ENCODE results near the gene SUMO2. TPM values are rescaled to one million over a fixed set of nuclear protein-coding genes. Genes with fewer than 3 reads are reported as not detected.
A peak's percentile ranks its signal among the peaks of the same experiment; 100 is the strongest.

Gene SUMO2
- total RNA-seq, 2 experiments from 2014 or later, result 506 to 525 TPM

DNA sequence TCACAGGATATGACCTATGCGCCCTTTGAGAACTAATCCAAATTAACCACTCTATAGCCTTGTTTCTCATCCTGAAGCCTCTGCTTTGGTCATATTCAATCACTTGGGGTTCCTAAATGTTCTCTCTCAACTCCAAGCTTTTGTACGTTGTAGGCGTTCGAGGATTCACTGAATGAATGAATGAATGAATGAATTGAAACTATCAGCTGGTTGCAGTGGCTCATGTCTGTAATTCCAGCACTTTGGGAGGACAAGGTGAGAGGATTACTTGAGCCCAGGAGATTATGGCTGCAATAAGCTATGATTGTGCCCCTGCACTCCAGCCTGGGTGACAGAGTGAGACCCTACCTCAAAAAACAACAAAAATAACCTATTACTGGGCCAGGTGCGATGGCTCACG is 5.9 kb upstream of the SUMO2 start:
- intact Hi-C loops (cut with micrococcal nuclease), result no loop called here
- Mint-ChIP-seq H3K27me3 (no peaks in the 10 kb centered on the region), H3K27ac (peak overlapping the region; percentile 20)

GRCh38 chr17:75183999-75184884 is 1.5 kb upstream of the SUMO2 start:
- DNase-seq (no peak), ATAC-seq (no peak)
- peaks cover 39% of the 10 kb centered on the region for H3K4me1 Mint-ChIP-seq (ENCODE audit: low read depth)
- POLR2A ChIA-PET, result interaction anchor here (0.6 to 1.9 kb wide), 8 partner anchors 8 to 76 kb away, joined by 3 to 9 read pairs (median 4); partner anchors contain the start of gene JPT1
- H3K36me3 Mint-ChIP-seq (ENCODE audit: low read depth), result peaks cover 21% of the 10 kb centered on the region
- TF ChIP-seq CTCF (IDR thresholded peaks at IDR 0.05), result no peak
- H3K27me3 Mint-ChIP-seq, result no peaks in the 10 kb centered on the region
- H3K27ac Mint-ChIP-seq, result peak overlapping the region; percentile 97
- CTCF ChIA-PET, result interaction anchor here (0.9 to 2.7 kb wide), 3 partner anchors 17 to 67 kb away, joined by 3 to 16 read pairs (median 5); no protein-coding TSS in a partner anchor
- intact Hi-C loops (cut with micrococcal nuclease), result loop anchor here (2.0 kb wide), 1 partner anchor 31 kb away; no protein-coding TSS in a partner anchor
- H3K9me3 Mint-ChIP-seq, result no peaks in the 10 kb centered on the region
- peak overlapping the region; percentile 90 for H3K4me3 Mint-ChIP-seq

More for the DNA sequence above, 5.9 kb upstream of the SUMO2 start:
- no peaks in the 10 kb centered on the region for H3K9me3 Mint-ChIP-seq
- DNase-seq (no peak), ATAC-seq (no peak)
- peaks cover 18% of the 10 kb centered on the region for H3K4me1 Mint-ChIP-seq (ENCODE audit: low read depth)
- TF ChIP-seq CTCF (IDR thresholded peaks at IDR 0.05), result no peak
- CTCF ChIA-PET, result interaction anchor here (0.7 to 7.7 kb wide), 8 partner anchors 8 to 82 kb away, joined by 3 to 79 read pairs (median 6); partner anchors contain the start of genes MIF4GD, NT5C and NUP85
- no peaks in the 10 kb centered on the region for H3K36me3 Mint-ChIP-seq (ENCODE audit: low read depth)
- POLR2A ChIA-PET, result interaction anchor here (1.2 to 1.9 kb wide), 5 partner anchors 17 to 75 kb away, joined by 3 to 9 read pairs (median 7); partner anchors contain the start of genes GGA3, JPT1 and NUP85
- no peak overlapping the region for H3K4me3 Mint-ChIP-seq

- Mint-ChIP-seq H3K36me3 (ENCODE audit: low read depth) (peaks cover 29% of the 10 kb centered on the region), H3K27ac (peak overlapping the region; percentile 75), H3K27me3 (no peaks in the 10 kb centered on the region), H3K9me3 (no peaks in the 10 kb centered on the region), H3K4me3 (peak overlapping the region; percentile 90), H3K4me1 (ENCODE audit: low read depth) (peaks cover 39% of the 10 kb centered on the region)
- POLR2A ChIA-PET, result interaction anchor here (1.4 kb wide), 2 partner anchors 8 to 10 kb away, joined by 5 to 6 read pairs; no protein-coding TSS in a partner anchor
- TF ChIP-seq CTCF (IDR thresholded peaks at IDR 0.05), result no peak
- no peak for ATAC-seq
- CTCF ChIA-PET, result no interaction called here
- no peak for DNase-seq
- intact Hi-C loops (cut with micrococcal nuclease), result loop anchor here (2.0 kb wide), 1 partner anchor 29 kb away; no protein-coding TSS in a partner anchor
Measured at GRCh38 chr17:75182319-75182568, 515 bp downstream of the SUMO2 start.

DNA sequence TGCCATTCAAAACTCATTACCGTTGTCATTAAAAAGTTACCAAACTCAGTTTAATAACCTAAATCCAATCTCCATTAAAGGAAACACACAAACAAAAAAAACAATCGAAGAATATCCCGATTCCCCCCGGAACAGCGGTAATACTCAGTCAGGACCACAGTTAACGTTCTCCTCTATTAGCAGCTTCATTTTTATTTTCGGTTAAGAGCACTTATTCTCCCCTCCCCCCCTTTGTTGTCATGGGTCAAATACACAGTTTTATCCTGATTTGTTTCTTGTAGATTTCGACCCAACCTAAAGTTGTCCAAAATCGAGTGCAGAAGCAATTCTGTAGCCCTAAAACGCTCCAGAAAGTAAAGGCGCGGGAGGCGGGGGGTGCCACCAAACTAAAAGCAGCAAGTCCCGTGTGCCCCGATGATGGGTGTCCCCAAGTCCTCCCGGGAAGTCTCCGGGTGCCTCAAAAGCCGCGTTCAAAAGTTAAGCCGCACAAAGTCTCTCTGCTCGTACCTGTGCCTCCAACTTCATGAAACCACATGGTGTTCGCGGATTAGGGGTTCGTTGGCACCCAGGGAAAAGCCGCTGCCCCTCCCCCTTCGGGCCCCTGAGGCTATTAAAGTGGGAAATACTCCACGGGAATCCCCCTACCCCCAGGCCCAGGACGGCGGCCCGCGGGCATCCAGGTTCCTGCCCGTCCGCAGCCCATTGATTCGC is 996 bp downstream of the SUMO2 start:
- H3K27me3 Mint-ChIP-seq, result no peaks in the 10 kb centered on the region
- intact Hi-C loops (cut with micrococcal nuclease), result loop anchor here (2.0 kb wide), 1 partner anchor 29 kb away; no protein-coding TSS in a partner anchor
- POLR2A ChIA-PET, result interaction anchor here (0.7 to 1.7 kb wide), 6 partner anchors 8 to 88 kb away, joined by 3 to 5 read pairs (median 4); partner anchors contain the start of gene JPT1
- CTCF ChIA-PET, result interaction anchor here (1.1 to 2.3 kb wide), 4 partner anchors 15 to 68 kb away, joined by 3 to 8 read pairs (median 5); no protein-coding TSS in a partner anchor
- peaks cover 30% of the 10 kb centered on the region for H3K36me3 Mint-ChIP-seq (ENCODE audit: low read depth)
- ATAC-seq (peak; percentile 3), DNase-seq (peak; percentile 63)
- peak overlapping the region; percentile 75 for H3K27ac Mint-ChIP-seq
- peaks cover 41% of the 10 kb centered on the region for H3K4me1 Mint-ChIP-seq (ENCODE audit: low read depth)
- peak overlapping the region; percentile 90 for H3K4me3 Mint-ChIP-seq
- no peaks in the 10 kb centered on the region for H3K9me3 Mint-ChIP-seq
- no peak for TF ChIP-seq CTCF (IDR thresholded peaks at IDR 0.05)
